ENCODE data around the gene ADAMTSL1. TPM values are rescaled to one million over a fixed set of nuclear protein-coding genes. Genes with fewer than 3 reads are reported as not detected.

Gene ADAMTSL1
- total RNA-seq, 1 experiment from 2014 or later: not detected

DNA sequence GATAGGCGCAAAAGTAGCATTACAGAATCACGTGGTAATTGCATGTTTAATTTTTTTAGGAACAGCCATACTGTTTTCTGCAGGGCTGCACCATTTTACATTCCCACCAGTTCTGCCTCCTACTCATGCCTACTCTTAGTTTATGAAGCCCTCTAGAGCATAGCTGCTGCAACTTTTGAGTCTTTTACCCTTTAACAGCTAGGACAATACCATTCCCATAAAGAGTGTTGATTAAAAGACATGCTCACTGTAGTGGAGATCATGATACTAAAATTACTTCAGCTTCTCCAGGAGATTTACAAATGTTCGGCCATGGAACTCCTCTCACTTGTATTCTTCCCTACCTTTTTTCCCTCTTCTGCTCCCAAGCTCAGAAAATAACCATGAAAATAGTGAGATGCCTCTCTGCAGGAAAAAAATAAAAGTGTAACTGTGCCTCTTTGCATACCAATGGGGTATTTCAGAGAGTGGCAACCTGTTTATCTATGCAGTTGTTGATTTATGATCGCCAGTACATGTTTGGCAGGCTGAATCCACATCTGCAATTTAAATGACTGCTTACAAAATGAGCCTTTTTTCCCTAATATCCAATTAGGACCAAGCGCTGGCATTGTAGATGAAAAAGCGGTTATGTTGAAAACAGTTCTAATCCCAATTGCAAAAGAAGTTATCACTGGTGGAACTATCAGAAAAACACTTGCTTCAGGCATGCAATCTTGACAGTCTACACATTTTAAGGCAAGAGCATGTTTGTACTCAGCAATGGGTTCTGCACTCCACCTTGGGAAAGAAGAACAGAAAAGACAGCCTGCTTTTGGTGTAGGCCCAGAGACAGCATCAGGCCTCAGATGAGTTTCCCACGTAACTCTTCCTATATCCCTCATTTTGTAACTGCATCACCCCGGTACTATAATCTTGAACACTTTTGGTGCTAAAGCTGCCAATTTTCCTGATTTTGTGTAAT, 131.1 kb downstream of the ADAMTSL1 start:
- CTCF ChIA-PET: interaction anchor here (0.6 kb wide), 1 partner anchor 235 kb away, joined by 3 read pairs; no protein-coding TSS in a partner anchor
- intact Hi-C loops (cut with micrococcal nuclease; ENCODE audit: unreplicated experiment): no loop called here
- no TSS peak for BruUV-seq (replicated peaks)

DNA sequence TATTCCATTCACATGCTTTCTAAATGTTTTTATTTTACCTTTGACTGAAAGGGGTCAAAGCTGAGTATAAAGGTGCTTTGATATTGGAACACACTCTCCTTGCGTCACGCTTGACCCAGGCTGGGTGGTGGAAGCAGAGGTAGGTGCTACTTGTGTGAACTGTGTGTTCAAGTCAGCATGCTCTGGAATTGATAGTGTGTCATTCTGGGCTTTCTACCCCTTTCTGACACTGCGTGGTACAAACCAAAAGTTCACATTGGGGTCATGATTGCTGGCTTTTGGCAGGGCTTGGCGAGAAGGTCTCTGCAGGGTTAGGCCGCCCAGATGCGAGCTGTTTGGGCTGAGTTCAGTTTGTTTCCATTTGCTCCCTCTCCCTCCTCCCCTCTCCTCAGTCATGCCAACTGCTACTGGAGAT, 131.8 kb downstream of the ADAMTSL1 start:
- Mint-ChIP-seq H3K36me3 (ENCODE audit: insufficient read depth, unreplicated experiment) (no peaks in the 10 kb centered on the region), H3K4me1 (ENCODE audit: low read depth, unreplicated experiment) (no peaks in the 10 kb centered on the region), H3K9me3 (ENCODE audit: low read depth, unreplicated experiment) (no peaks in the 10 kb centered on the region), H3K27me3 (ENCODE audit: unreplicated experiment) (no peaks in the 10 kb centered on the region), H3K4me3 (ENCODE audit: low read depth, unreplicated experiment) (no peak overlapping the region), H3K27ac (ENCODE audit: unreplicated experiment) (no peak overlapping the region)
- CTCF ChIA-PET: no interaction called here
- no TSS peak for BruUV-seq (replicated peaks)
- intact Hi-C loops (cut with micrococcal nuclease; ENCODE audit: unreplicated experiment): no loop called here
- TF ChIP-seq, protein P1, sequence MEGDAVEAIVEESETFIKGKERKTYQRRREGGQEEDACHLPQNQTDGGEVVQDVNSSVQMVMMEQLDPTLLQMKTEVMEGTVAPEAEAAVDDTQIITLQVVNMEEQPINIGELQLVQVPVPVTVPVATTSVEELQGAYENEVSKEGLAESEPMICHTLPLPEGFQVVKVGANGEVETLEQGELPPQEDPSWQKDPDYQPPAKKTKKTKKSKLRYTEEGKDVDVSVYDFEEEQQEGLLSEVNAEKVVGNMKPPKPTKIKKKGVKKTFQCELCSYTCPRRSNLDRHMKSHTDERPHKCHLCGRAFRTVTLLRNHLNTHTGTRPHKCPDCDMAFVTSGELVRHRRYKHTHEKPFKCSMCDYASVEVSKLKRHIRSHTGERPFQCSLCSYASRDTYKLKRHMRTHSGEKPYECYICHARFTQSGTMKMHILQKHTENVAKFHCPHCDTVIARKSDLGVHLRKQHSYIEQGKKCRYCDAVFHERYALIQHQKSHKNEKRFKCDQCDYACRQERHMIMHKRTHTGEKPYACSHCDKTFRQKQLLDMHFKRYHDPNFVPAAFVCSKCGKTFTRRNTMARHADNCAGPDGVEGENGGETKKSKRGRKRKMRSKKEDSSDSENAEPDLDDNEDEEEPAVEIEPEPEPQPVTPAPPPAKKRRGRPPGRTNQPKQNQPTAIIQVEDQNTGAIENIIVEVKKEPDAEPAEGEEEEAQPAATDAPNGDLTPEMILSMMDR (IDR thresholded peaks at IDR 0.05; ENCODE audit: unreplicated experiment): no peak
- no peak for DNase-seq

More for the DNA sequence above, 131.1 kb downstream of the ADAMTSL1 start:
- Mint-ChIP-seq H3K36me3 (ENCODE audit: insufficient read depth, unreplicated experiment) (no peaks in the 10 kb centered on the region), H3K27ac (ENCODE audit: unreplicated experiment) (no peak overlapping the region), H3K9me3 (ENCODE audit: low read depth, unreplicated experiment) (no peaks in the 10 kb centered on the region), H3K4me3 (ENCODE audit: low read depth, unreplicated experiment) (no peak overlapping the region), H3K27me3 (ENCODE audit: unreplicated experiment) (no peaks in the 10 kb centered on the region), H3K4me1 (ENCODE audit: low read depth, unreplicated experiment) (no peaks in the 10 kb centered on the region)
- no peak for DNase-seq
- TF ChIP-seq, protein P1 (IDR thresholded peaks at IDR 0.05; ENCODE audit: unreplicated experiment): no peak

DNA sequence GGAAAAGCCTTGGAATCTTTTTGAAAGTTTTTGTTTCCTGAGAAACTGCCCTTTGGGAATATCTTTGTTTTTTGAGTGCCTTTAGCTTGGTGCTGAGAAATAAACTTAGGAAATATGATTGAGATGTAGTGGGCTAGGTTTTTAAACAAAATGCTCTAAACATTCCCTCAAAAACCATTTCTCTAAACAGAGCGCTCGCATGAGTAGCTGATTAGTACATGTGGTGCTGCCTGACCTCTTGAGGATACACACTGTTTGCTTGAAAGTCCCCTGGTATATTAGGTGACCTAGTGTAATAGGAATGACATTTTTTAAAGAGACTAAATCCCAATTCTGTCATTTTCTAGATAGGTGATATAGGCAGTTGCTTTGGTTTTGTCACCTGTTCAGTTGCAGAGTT, 132.3 kb downstream of the ADAMTSL1 start:
- no peak for DNase-seq
- Mint-ChIP-seq H3K36me3 (ENCODE audit: insufficient read depth, unreplicated experiment) (no peaks in the 10 kb centered on the region), H3K4me1 (ENCODE audit: low read depth, unreplicated experiment) (no peaks in the 10 kb centered on the region), H3K27ac (ENCODE audit: unreplicated experiment) (no peak overlapping the region), H3K27me3 (ENCODE audit: unreplicated experiment) (no peaks in the 10 kb centered on the region), H3K4me3 (ENCODE audit: low read depth, unreplicated experiment) (no peak overlapping the region), H3K9me3 (ENCODE audit: low read depth, unreplicated experiment) (no peaks in the 10 kb centered on the region)
- CTCF ChIA-PET: no interaction called here
- TF ChIP-seq, protein P1 (IDR thresholded peaks at IDR 0.05; ENCODE audit: unreplicated experiment): no peak
- BruUV-seq (replicated peaks): no TSS peak
- intact Hi-C loops (cut with micrococcal nuclease; ENCODE audit: unreplicated experiment): no loop called here

- H3K4me1 Mint-ChIP-seq (ENCODE audit: low read depth, unreplicated experiment): no peaks in the 10 kb centered on the region
- no peaks in the 10 kb centered on the region for H3K9me3 Mint-ChIP-seq (ENCODE audit: low read depth, unreplicated experiment)
- no TSS peak for BruUV-seq (replicated peaks)
- CTCF ChIA-PET: no interaction called here
- no peak overlapping the region for H3K4me3 Mint-ChIP-seq (ENCODE audit: low read depth, unreplicated experiment)
- DNase-seq: no peak
- H3K27ac Mint-ChIP-seq (ENCODE audit: unreplicated experiment): no peak overlapping the region
- H3K36me3 Mint-ChIP-seq (ENCODE audit: insufficient read depth, unreplicated experiment): no peaks in the 10 kb centered on the region
- TF ChIP-seq, protein P1 (IDR thresholded peaks at IDR 0.05; ENCODE audit: unreplicated experiment): no peak
- H3K27me3 Mint-ChIP-seq (ENCODE audit: unreplicated experiment): peaks cover 5% of the 10 kb centered on the region
- intact Hi-C loops (cut with micrococcal nuclease; ENCODE audit: unreplicated experiment): no loop called here
Measured at GRCh38 chr9:18606846-18607245, 132.9 kb downstream of the ADAMTSL1 start.
